Stomach (tissue), 9 donors: ENCODE data around the gene OSBPL2. TPM values are rescaled to one million over a fixed set of nuclear protein-coding genes. Genes with fewer than 3 reads are reported as not detected.

Experiments
- DNase-seq, 2 donors: peaks; one replicate each; pipeline versions ENCODE4 v3.0.0 to v3.0.0-alpha.2; 2013 to 2019
- H3K27ac ChIP-seq, 5 donors: fragments of 200-600 bp in 4 of 5; sonication (generic) in 4 of 5; one replicate each; pipeline ENCODE4 v1.5.1; 2013 to 2019; ENCODE audit warnings: mild to moderate bottlenecking in 1 of 5, moderate library complexity in 1 of 5
- H3K27me3 ChIP-seq, 3 donors: fragments of 200-600 bp; sonication (generic); one replicate each; pipeline ENCODE4 v1.5.1; 2017 to 2019; ENCODE audit warnings: mixed run types in 1 of 3
- H3K36me3 ChIP-seq, 4 donors: fragments of 200-600 bp; sonication (generic); 1 replicate in 3 of 4; 2 replicates in 1 of 4; pipeline ENCODE4 v1.5.1; 2016 to 2019
- H3K4me1 ChIP-seq, 4 donors: fragments of 200-600 bp; sonication (generic); one replicate each; pipeline ENCODE4 v1.5.1; 2016 to 2019
- H3K4me3 ChIP-seq, 4 donors: fragments of 200-600 bp; sonication (generic) in 3 of 4; one replicate each; pipeline ENCODE4 v1.5.1; 2016 to 2019; ENCODE audit warnings: mild to moderate bottlenecking in 1 of 4
- H3K9me3 ChIP-seq, 4 donors: fragments of 200-600 bp; sonication (generic); one replicate each; pipeline ENCODE4 v1.5.1; 2016 to 2019
- EP300 ChIP-seq: sonication (generic); formaldehyde crosslinking; IDR thresholded peaks from one replicate; pipeline ENCODE4 v1.6.1; 2017; ENCODE audit warnings: antibody characterized with exemption
- POLR2A ChIP-seq, 4 donors: fragments of 450-650 bp; IDR thresholded peaks; one replicate each; pipeline ENCODE4 v1.6.1; 2016; ENCODE audit warnings: antibody characterized with exemption in 4 of 4, control low read depth in 2 of 4, mild to moderate bottlenecking in 1 of 4, moderate library complexity in 1 of 4
- POLR2AphosphoS5 ChIP-seq, 3 donors: sonication (generic); formaldehyde crosslinking; IDR thresholded peaks; one replicate each; pipeline ENCODE4 v1.6.1; 2016; ENCODE audit warnings: antibody characterized with exemption in 3 of 3
- WGBS, 5 donors: extraction: QIAGEN DNeasy Blood & Tissue Kit in 3 of 5; methylation state at CpG; one replicate each; pipeline versions ENCODE4 v1.1.5 to v1.1.7; 2013 to 2018; 5-methylcytosine and 5-hydroxymethylcytosine counted together
- intact Hi-C: fragments of 100-400 bp; cut with DNase I; formaldehyde crosslinking; loops from one replicate; pipeline ENCODE4 v1.15.1; 2023; ENCODE audit warnings: low total_unique reads
- polyA plus RNA-seq, 3 donors: library from polyadenylated mRNA; stranded (reverse); fragments of 200-250 nt; gene quantifications; one replicate each; pipeline ENCODE4 v1.2.3, GENCODE V29; 2013
- total RNA-seq, 5 donors: library from RNA; depleted of rRNA; stranded (reverse); fragments of >200 nt; gene quantifications; one replicate each; pipeline versions ENCODE4 v1.1.0 to v1.2.3, GENCODE V29; 2014 to 2016
- TF ChIP-seq, protein P1 (sequence below), 7 experiments: fragments of 450-650 bp in 4 of 7; fragments of 200-600 bp in 3 of 7; sonication (generic) in 3 of 7; IDR thresholded peaks; one replicate each; pipeline ENCODE4 v1.5.1; 2016 to 2019; ENCODE audit warnings: antibody characterized with exemption in 7 of 7, control low read depth in 2 of 7, mild to moderate bottlenecking in 1 of 7
- donor health status: healthy with polysubstance abuse.
- donor health status: Bipolar disorder and iron deficiency.
- donor health status: healthy.

Gene OSBPL2
- total and polyA plus RNA-seq, 8 donors, result 15.1 to 83.4 (median 36.7) TPM

GRCh38 chr20:62232770-62233645, 5.3 kb upstream of the OSBPL2 start:
- H3K4me3 ChIP-seq, result no peak overlapping the region
- intact Hi-C loops, result no loop called here
- H3K9me3 ChIP-seq, result no peaks in the 10 kb centered on the region
- H3K4me1 ChIP-seq, result peaks cover 21 to 40% (median 28%) of the 10 kb centered on the region in 4 donors
- peaks cover 0 to 64% (median 5%) of the 10 kb centered on the region in 3 donors for H3K27me3 ChIP-seq
- no peak overlapping the region for H3K27ac ChIP-seq
- TF ChIP-seq POLR2AphosphoS5 (IDR thresholded peaks at IDR 0.05) (no peak), POLR2A (IDR thresholded peaks at IDR 0.05) (no peak), EP300 (no peak)
- TF ChIP-seq, protein P1, sequence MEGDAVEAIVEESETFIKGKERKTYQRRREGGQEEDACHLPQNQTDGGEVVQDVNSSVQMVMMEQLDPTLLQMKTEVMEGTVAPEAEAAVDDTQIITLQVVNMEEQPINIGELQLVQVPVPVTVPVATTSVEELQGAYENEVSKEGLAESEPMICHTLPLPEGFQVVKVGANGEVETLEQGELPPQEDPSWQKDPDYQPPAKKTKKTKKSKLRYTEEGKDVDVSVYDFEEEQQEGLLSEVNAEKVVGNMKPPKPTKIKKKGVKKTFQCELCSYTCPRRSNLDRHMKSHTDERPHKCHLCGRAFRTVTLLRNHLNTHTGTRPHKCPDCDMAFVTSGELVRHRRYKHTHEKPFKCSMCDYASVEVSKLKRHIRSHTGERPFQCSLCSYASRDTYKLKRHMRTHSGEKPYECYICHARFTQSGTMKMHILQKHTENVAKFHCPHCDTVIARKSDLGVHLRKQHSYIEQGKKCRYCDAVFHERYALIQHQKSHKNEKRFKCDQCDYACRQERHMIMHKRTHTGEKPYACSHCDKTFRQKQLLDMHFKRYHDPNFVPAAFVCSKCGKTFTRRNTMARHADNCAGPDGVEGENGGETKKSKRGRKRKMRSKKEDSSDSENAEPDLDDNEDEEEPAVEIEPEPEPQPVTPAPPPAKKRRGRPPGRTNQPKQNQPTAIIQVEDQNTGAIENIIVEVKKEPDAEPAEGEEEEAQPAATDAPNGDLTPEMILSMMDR (IDR thresholded peaks at IDR 0.05), result no peak
- WGBS, 5 donors, result 41 to 59% (median 49%) methylated on average over 12 to 18 of the region's 18 CpGs
- DNase-seq, result peak in 1 of 2 donors; percentile 46
- H3K36me3 ChIP-seq, result no peaks in the 10 kb centered on the region

- no peak for TF ChIP-seq EP300
- 86 to 96% (median 94%) methylated on average over 4 of the region's 4 CpGs for WGBS, 5 donors
- Histone ChIP-seq H3K27ac (no peak overlapping the region), H3K27me3 (peaks cover 0 to 57% (median 0%) of the 10 kb centered on the region in 3 donors), H3K4me3 (no peak overlapping the region), H3K9me3 (no peaks in the 10 kb centered on the region), H3K36me3 (no peaks in the 10 kb centered on the region), H3K4me1 (peaks cover 18 to 35% (median 25%) of the 10 kb centered on the region in 4 donors)
- intact Hi-C loops, result no loop called here
- no peak for DNase-seq
Observed at GRCh38 chr20:62233684-62234083, 4.6 kb upstream of the OSBPL2 start.

DNA sequence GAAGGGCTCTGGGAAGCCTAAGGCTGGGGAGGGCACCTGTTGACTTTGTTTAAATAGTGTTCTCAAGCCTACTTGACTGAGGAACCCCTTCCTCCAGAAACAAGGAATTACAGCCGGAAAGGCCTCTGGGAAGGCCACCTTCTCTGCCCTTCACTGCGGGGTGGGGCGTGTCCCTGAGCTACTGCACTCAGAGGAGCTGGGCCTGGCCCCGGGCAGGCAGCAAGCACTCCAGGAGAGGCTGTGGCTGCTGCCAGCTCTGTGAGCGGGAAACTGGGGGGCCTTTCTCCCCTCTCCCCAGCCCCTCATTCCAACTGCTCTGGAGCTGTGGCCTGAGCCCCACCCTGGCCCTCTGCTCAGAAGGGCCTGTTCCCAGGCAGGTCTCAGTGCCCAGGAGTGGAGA, 4.0 kb upstream of the OSBPL2 start:
- no peaks in the 10 kb centered on the region for H3K9me3 ChIP-seq
- no peaks in the 10 kb centered on the region for H3K36me3 ChIP-seq
- peak; percentile 57 to 74 for DNase-seq
- intact Hi-C loops, result no loop called here
- H3K4me3 ChIP-seq, result no peak overlapping the region
- 27 to 45% (median 35%) methylated on average over 5 of the region's 5 CpGs for WGBS, 5 donors
- H3K27me3 ChIP-seq, result peaks cover 0 to 54% (median 0%) of the 10 kb centered on the region in 3 donors
- peak overlapping the region; percentile 22 to 66 (median 44) for H3K27ac ChIP-seq
- H3K4me1 ChIP-seq, result peaks cover 22 to 37% (median 29%) of the 10 kb centered on the region in 4 donors
- TF ChIP-seq POLR2AphosphoS5 (IDR thresholded peaks at IDR 0.05), result peak in 1 of 3 donors; percentile 52
- TF ChIP-seq POLR2A (IDR thresholded peaks at IDR 0.05), result no peak

GRCh38 chr20:62235001-62235776, 3.1 kb upstream of the OSBPL2 start:
- peak in 1 of 2 donors; percentile 80 for DNase-seq
- H3K4me3 ChIP-seq, result no peak overlapping the region
- 41 to 63% (median 54%) methylated on average over 16 of the region's 16 CpGs for WGBS, 5 donors
- H3K27ac ChIP-seq, result peak overlapping the region; percentile 22 to 66 (median 54)
- H3K27me3 ChIP-seq, result peaks cover 0 to 54% (median 0%) of the 10 kb centered on the region in 3 donors
- no peak for TF ChIP-seq POLR2A (IDR thresholded peaks at IDR 0.05)
- TF ChIP-seq EP300, result no peak
- TF ChIP-seq POLR2AphosphoS5 (IDR thresholded peaks at IDR 0.05), result no peak
- TF ChIP-seq, protein P1 (IDR thresholded peaks at IDR 0.05), result no peak
- intact Hi-C loops, result no loop called here
- no peaks in the 10 kb centered on the region for H3K9me3 ChIP-seq
- no peaks in the 10 kb centered on the region for H3K36me3 ChIP-seq
- peaks cover 30 to 46% (median 38%) of the 10 kb centered on the region in 4 donors for H3K4me1 ChIP-seq

DNA sequence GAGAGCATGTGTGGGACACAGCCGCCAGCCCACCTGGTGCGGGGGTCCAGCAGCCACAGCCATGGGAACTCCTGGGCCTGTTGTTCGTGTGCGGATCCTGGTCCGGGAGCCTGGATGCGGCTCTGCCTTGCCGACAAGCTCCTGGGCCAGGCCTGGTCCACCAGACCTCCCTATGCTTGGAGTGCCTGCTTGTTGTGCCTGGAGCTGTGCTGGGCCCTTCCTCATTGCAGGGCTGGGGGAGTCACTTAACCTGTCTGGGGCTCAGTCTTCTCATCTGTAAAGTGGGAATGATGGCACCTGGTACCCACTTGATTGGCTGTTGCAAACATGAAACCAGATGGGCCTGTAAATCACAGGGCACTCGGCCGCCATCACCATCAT, 2.6 kb upstream of the OSBPL2 start:
- no peaks in the 10 kb centered on the region for H3K36me3 ChIP-seq
- DNase-seq, result no peak
- H3K9me3 ChIP-seq, result no peaks in the 10 kb centered on the region
- H3K4me3 ChIP-seq, result no peak overlapping the region
- intact Hi-C loops, result no loop called here
- peaks cover 33 to 52% (median 43%) of the 10 kb centered on the region in 4 donors for H3K4me1 ChIP-seq
- H3K27ac ChIP-seq, result peak overlapping the region in 3 of 5 donors; percentile 22 to 66 (median 44)
- TF ChIP-seq EP300 (no peak), POLR2A (IDR thresholded peaks at IDR 0.05) (no peak), POLR2AphosphoS5 (IDR thresholded peaks at IDR 0.05) (no peak)
- TF ChIP-seq, protein P1 (IDR thresholded peaks at IDR 0.05), result no peak
- H3K27me3 ChIP-seq, result peaks cover 0 to 51% (median 0%) of the 10 kb centered on the region in 3 donors
- 80 to 96% (median 94%) methylated on average over 3 to 9 of the region's 9 CpGs for WGBS, 5 donors
